ENCODE measurements around the gene ADRB2.
"Not testable (repeated sequence)": the region's sequence is repeated elsewhere in the genome, so short reads cannot be mapped to it uniquely, and the experiment has no call there.

ADRB2 gene

GRCh38 chr5:148798786-148799185 lies 27.6 kb upstream of the ADRB2 start:
- no peak overlapping the region for H3K4me3 ChIP-seq (IDR thresholded peaks at IDR 0.05; ENCODE audit: insufficient read depth, low read depth, low read length)
- H3K4me2 ChIP-seq: no peak overlapping the region
- H3K9ac ChIP-seq: no peak overlapping the region
- no peaks in the 10 kb centered on the region for H3K36me3 ChIP-seq (ENCODE audit: insufficient read depth)
- no peaks in the 10 kb centered on the region for H3K27me3 ChIP-seq (ENCODE audit: insufficient read depth, low read depth)
- H3K4me1 ChIP-seq (ENCODE audit: low read depth, poor library complexity, severe bottlenecking): no peaks in the 10 kb centered on the region
- no peak overlapping the region for H3K27ac ChIP-seq
- no peaks in the 10 kb centered on the region for H3K79me2 ChIP-seq (ENCODE audit: insufficient read depth, low read depth)
- no peak overlapping the region for H2AFZ ChIP-seq (ENCODE audit: low read depth)
- TF ChIP-seq CTCF (conservative IDR thresholded peaks at IDR 0.05; ENCODE audit: low read depth, low read length): no peak
- no peaks in the 10 kb centered on the region for H4K20me1 ChIP-seq (ENCODE audit: insufficient read depth)

- Histone ChIP-seq H2AFZ (ENCODE audit: low read depth) (no peak overlapping the region), H3K4me1 (ENCODE audit: low read depth, poor library complexity, severe bottlenecking) (peaks cover 1% of the 10 kb centered on the region), H3K4me3 (IDR thresholded peaks at IDR 0.05; ENCODE audit: insufficient read depth, low read depth, low read length) (no peak overlapping the region), H3K4me2 (no peak overlapping the region), H4K20me1 (ENCODE audit: insufficient read depth) (no peaks in the 10 kb centered on the region), H3K27ac (no peak overlapping the region), H3K27me3 (ENCODE audit: insufficient read depth, low read depth) (no peaks in the 10 kb centered on the region), H3K79me2 (ENCODE audit: insufficient read depth, low read depth) (no peaks in the 10 kb centered on the region), H3K9ac (no peak overlapping the region), H3K36me3 (ENCODE audit: insufficient read depth) (no peaks in the 10 kb centered on the region)
- TF ChIP-seq CTCF (conservative IDR thresholded peaks at IDR 0.05; ENCODE audit: low read depth, low read length): no peak
These were observed 26.5 kb upstream of the ADRB2 start for GRCh38 chr5:148799737-148800527.

GRCh38 chr5:148801682-148802276 lies 24.6 kb upstream of the ADRB2 start:
- no peaks in the 10 kb centered on the region for H3K27me3 ChIP-seq (ENCODE audit: insufficient read depth, low read depth)
- H3K79me2 ChIP-seq (ENCODE audit: insufficient read depth, low read depth): no peaks in the 10 kb centered on the region
- TF ChIP-seq CTCF (conservative IDR thresholded peaks at IDR 0.05; ENCODE audit: low read depth, low read length): no peak
- no peak overlapping the region for H3K9ac ChIP-seq
- H3K4me3 ChIP-seq (IDR thresholded peaks at IDR 0.05; ENCODE audit: insufficient read depth, low read depth, low read length): no peak overlapping the region
- no peaks in the 10 kb centered on the region for H4K20me1 ChIP-seq (ENCODE audit: insufficient read depth)
- peaks cover 16% of the 10 kb centered on the region for H3K4me1 ChIP-seq (ENCODE audit: low read depth, poor library complexity, severe bottlenecking)
- no peak overlapping the region for H3K4me2 ChIP-seq
- no peaks in the 10 kb centered on the region for H3K36me3 ChIP-seq (ENCODE audit: insufficient read depth)
- no peak overlapping the region for H2AFZ ChIP-seq (ENCODE audit: low read depth)
- H3K27ac ChIP-seq: no peak overlapping the region

GRCh38 chr5:148803451-148803850 lies 23.0 kb upstream of the ADRB2 start:
- not testable (repeated sequence) for H3K9ac ChIP-seq; H3K36me3 ChIP-seq (ENCODE audit: insufficient read depth); H3K4me2 ChIP-seq; H3K27me3 ChIP-seq (ENCODE audit: insufficient read depth, low read depth); H3K79me2 ChIP-seq (ENCODE audit: insufficient read depth, low read depth); H3K27ac ChIP-seq; H4K20me1 ChIP-seq (ENCODE audit: insufficient read depth); H2AFZ ChIP-seq (ENCODE audit: low read depth); H3K4me3 ChIP-seq (IDR thresholded peaks at IDR 0.05; ENCODE audit: insufficient read depth, low read depth, low read length)
- peaks cover 27% of the 10 kb centered on the region for H3K4me1 ChIP-seq (ENCODE audit: low read depth, poor library complexity, severe bottlenecking)

- peaks cover 35% of the 10 kb centered on the region for H3K4me1 ChIP-seq (ENCODE audit: low read depth, poor library complexity, severe bottlenecking)
- H3K4me2 ChIP-seq: no peak overlapping the region
- no peak overlapping the region for H2AFZ ChIP-seq (ENCODE audit: low read depth)
These were observed 22.0 kb upstream of the ADRB2 start for GRCh38 chr5:148804393-148804792.

More at GRCh38 chr5:148804393-148804792, 22.0 kb upstream of the ADRB2 start:
- Histone ChIP-seq H3K79me2 (ENCODE audit: insufficient read depth, low read depth) (no peaks in the 10 kb centered on the region), H3K27ac (no peak overlapping the region), H3K4me3 (IDR thresholded peaks at IDR 0.05; ENCODE audit: insufficient read depth, low read depth, low read length) (no peak overlapping the region), H4K20me1 (ENCODE audit: insufficient read depth) (no peaks in the 10 kb centered on the region), H3K36me3 (ENCODE audit: insufficient read depth) (no peaks in the 10 kb centered on the region), H3K27me3 (ENCODE audit: insufficient read depth, low read depth) (no peaks in the 10 kb centered on the region), H3K9ac (no peak overlapping the region)
- TF ChIP-seq CTCF (conservative IDR thresholded peaks at IDR 0.05; ENCODE audit: low read depth, low read length): no peak

All from KMS-11 (cell line).